Activated T-helper 2 cell treated with anti-CD3 and anti-CD28 coated beads, Interferon-gamma antibody, Interleukin-2, Interleukin-4, amounts not matched to agents 10 μg/mL and 5 μg/mL and 100 μg/mL, durations not matched to agents 14 hours and 24 hours and 36 hours (primary cell): ENCODE measurements around the gene DNAH14. TPM values are rescaled to one million over a fixed set of nuclear protein-coding genes. Genes with fewer than 3 reads are reported as not detected.
"Not testable (repeated sequence)": the region's sequence is repeated elsewhere in the genome, so short reads cannot be mapped to it uniquely, and the experiment has no call there.

Experiments used
- DNase-seq: peaks from one replicate; pipeline ENCODE4 v3.0.0; 2021; ENCODE audit warnings: low spot score
- H3K27ac Mint-ChIP-seq: one replicate; pipeline ENCODE4 v1.8.0; 2021; ENCODE audit warnings: mixed read lengths
- H3K27me3 Mint-ChIP-seq: one replicate; pipeline ENCODE4 v1.8.0; 2021; ENCODE audit warnings: low read depth, mixed read lengths
- H3K36me3 Mint-ChIP-seq: one replicate; pipeline ENCODE4 v1.8.0; 2021; ENCODE audit warnings: low read depth, mixed read lengths
- H3K4me1 Mint-ChIP-seq: one replicate; pipeline ENCODE4 v1.8.0; 2021; ENCODE audit warnings: low read depth, mixed read lengths
- H3K4me3 Mint-ChIP-seq: one replicate; pipeline ENCODE4 v1.8.0; 2021; ENCODE audit warnings: low read depth, mild to moderate bottlenecking, moderate library complexity, mixed read lengths
- H3K9me3 Mint-ChIP-seq: one replicate; pipeline ENCODE4 v1.8.0; 2021; ENCODE audit warnings: mixed read lengths
- intact Hi-C: fragments of 100-400 bp; cut with micrococcal nuclease; formaldehyde crosslinking; loops from one replicate; pipeline ENCODE4 v1.15.1; 2023
- total RNA-seq: library from RNA; stranded (reverse); gene quantifications from 2 replicates; pipeline ENCODE4 v1.2.3, GENCODE V29; 2022

DNAH14 gene
- total RNA-seq, 1 donor from 2014 or later, result 0.32 TPM

DNA sequence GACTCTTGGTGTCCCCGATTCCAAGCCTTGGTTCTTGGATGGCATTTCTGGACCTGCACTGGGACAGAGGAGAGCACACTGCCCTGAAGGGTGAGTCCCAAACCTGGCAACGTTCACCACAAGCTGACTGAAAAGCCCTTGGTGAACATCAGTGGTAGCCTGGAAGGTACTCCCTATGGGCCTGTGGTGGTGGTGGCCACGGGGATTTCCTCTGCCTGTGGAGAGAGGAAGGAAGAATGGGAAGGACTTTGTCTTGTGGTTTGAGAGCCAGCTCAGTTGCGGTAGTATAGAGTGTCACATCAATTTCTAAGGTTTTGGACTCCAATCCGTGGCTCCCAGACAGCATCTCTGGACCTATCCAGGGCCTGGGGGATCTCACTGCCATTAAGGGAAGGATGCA lies 50.7 kb downstream of the DNAH14 start:
- DNase-seq, result no peak

DNA sequence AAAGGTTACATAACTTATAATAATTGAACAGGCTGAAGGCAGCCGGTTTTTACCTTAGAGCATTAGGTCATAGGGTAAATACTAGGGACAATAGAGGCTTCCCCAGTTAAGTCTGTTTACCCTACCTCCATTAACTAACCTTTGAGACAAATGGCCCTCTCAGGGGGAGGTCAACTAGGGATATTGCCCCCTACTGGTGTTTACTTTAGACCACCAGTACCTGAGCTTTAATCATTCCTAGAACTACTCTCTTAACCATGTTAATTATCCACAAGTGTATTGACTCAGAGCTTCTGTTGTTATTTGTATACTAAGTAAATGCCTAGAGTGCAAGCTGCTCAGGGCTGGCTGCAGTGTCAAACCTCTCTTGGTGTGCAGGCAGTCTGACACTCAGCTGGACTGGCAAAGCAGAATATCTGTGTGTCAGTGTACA lies 52.5 kb downstream of the DNAH14 start:
- H3K4me3 Mint-ChIP-seq, DNase-seq, intact Hi-C loops, H3K9me3 Mint-ChIP-seq, H3K36me3 Mint-ChIP-seq, H3K27me3 Mint-ChIP-seq, H3K27ac Mint-ChIP-seq, H3K4me1 Mint-ChIP-seq: not testable (repeated sequence)

More for the DNA sequence above, 50.7 kb downstream of the DNAH14 start:
- intact Hi-C loops, result no loop called here
- no peaks in the 10 kb centered on the region for H3K27me3 Mint-ChIP-seq
- peaks cover 3% of the 10 kb centered on the region for H3K4me1 Mint-ChIP-seq
- H3K27ac Mint-ChIP-seq, result no peak overlapping the region
- H3K36me3 Mint-ChIP-seq, result no peaks in the 10 kb centered on the region
- H3K9me3 Mint-ChIP-seq, result no peaks in the 10 kb centered on the region
- no peak overlapping the region for H3K4me3 Mint-ChIP-seq

DNA sequence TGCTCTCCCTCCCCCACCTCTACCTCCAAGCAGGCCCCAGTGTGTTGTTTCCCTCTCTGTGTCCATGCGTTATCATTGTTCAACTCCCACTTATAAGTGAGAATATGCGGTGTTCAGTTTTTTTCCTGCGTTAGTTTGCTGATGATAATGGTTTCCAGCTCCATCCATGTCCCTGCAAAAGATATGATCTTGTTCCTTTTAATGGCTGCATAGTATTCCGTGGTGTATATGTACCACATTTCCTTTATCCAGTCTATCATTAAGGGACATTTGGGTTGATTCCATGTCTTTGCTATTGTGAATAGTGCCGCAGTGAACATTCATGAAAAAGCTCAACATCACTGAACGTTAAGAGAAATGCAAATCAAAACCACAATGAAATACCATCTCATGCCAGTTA lies 58.6 kb downstream of the DNAH14 start:
- Mint-ChIP-seq H3K27ac (no peak overlapping the region), H3K27me3 (no peaks in the 10 kb centered on the region), H3K4me1 (no peaks in the 10 kb centered on the region), H3K9me3 (no peaks in the 10 kb centered on the region), H3K36me3 (no peaks in the 10 kb centered on the region), H3K4me3 (no peak overlapping the region)
- DNase-seq, result no peak
- intact Hi-C loops, result no loop called here

DNA sequence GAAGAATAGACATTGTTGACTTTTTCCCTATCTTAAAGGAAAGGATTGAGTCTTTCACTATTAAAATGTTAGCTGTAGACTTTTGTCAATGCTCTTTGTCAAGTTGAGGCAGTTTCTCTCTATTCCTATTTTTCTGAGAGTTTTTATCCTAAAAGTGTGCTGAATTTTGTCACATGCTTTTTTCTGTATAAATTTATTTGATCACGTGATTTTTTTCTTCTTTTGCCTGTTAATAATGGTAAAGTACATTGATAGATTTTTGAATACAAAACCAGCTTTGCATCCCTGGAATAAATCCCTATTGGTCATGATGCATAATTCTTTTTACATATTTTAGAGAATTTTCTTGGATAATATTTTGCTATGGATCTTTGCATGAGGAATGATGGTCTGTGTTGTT lies 60.1 kb downstream of the DNAH14 start:
- no peak for DNase-seq
- Mint-ChIP-seq H3K27ac (no peak overlapping the region), H3K4me3 (no peak overlapping the region), H3K9me3 (no peaks in the 10 kb centered on the region), H3K4me1 (no peaks in the 10 kb centered on the region), H3K27me3 (no peaks in the 10 kb centered on the region), H3K36me3 (no peaks in the 10 kb centered on the region)
- intact Hi-C loops, result no loop called here

DNA sequence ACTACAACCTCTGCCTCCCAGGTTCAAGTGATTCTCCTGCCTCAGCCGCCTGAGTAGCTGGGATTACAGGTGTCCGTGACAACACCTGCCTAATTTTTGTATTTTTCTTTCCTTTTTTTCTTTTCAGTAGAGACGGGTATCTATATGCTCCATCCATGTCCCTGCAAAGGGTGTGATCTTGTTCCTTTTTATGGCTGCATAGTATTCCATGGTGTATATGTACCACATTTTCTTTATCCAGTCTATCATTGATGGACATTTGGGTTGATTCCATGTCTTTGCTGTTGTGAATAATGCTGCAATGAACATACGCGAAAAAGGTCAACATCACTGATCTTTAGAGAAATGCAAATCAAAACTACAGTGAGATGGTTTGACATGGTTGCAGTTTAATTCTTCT lies 62.1 kb downstream of the DNAH14 start:
- intact Hi-C loops, H3K36me3 Mint-ChIP-seq, H3K4me3 Mint-ChIP-seq, H3K4me1 Mint-ChIP-seq, DNase-seq, H3K9me3 Mint-ChIP-seq, H3K27me3 Mint-ChIP-seq, H3K27ac Mint-ChIP-seq: not testable (repeated sequence)

DNA sequence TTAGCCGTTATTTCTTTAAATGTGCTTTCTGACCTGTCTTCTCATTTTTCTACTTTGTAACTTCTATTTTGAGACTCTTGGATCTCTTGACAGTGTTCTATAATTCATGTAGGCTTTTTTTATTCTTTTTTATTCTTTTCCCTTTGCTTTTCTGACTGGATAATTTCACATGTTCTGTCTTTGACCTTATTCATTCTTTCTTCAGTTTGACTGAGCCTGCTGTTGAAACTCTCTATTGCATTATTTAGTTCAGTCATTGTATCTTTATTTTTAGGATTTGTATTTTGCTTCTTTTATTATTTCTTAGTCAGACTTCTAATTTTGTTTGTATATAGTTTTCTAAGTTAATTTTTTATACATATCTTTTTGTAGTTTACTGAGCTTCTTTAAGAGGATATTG lies 66.1 kb downstream of the DNAH14 start:
- Mint-ChIP-seq H3K9me3 (peaks cover 8% of the 10 kb centered on the region), H3K27me3 (no peaks in the 10 kb centered on the region), H3K4me1 (no peaks in the 10 kb centered on the region), H3K4me3 (no peak overlapping the region), H3K36me3 (no peaks in the 10 kb centered on the region), H3K27ac (no peak overlapping the region)
- intact Hi-C loops, result no loop called here
- no peak for DNase-seq

DNA sequence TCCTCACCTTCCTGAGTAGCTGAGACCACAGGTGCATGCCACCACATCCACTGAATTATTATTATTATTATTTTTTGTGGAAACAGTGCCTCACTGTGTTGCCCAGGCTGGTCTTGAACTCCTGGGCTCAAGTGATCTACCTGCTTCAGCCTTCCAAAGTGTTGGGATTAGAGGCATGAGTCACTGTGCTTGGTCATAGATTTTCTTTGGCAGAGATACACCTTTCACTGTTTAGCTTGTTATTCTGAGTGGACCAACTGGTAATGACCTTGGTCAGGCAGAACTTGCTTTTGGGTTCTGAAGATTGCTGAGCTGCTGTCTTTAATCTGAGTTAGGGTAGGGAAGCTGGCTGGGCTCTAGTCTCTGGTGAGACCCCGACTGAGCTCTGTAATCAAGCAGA lies 66.8 kb downstream of the DNAH14 start:
- DNase-seq, result no peak
- intact Hi-C loops, result no loop called here
- no peaks in the 10 kb centered on the region for H3K36me3 Mint-ChIP-seq
- H3K27ac Mint-ChIP-seq, result no peak overlapping the region
- H3K4me3 Mint-ChIP-seq, result no peak overlapping the region
- H3K27me3 Mint-ChIP-seq, result no peaks in the 10 kb centered on the region
- no peaks in the 10 kb centered on the region for H3K4me1 Mint-ChIP-seq
- H3K9me3 Mint-ChIP-seq, result peaks cover 9% of the 10 kb centered on the region

DNA sequence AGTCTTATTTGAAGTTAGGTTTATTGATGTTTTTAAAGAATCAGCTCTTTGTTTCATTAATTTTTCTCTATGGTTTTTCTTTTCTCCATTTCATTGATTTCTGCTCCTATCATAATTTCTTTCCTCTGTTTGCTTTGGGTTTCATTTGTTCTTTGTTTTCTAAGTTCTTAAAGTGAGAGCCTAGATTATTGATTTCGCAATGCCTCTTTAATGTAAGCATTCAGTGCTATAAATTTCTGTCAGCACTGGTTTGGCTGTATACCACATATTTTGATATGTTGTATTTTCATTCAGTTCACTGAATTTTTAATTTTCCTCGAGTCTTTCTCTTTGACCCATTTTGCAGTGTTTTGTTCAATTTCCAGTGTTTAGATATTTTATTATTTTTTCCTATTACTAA lies 68.7 kb downstream of the DNAH14 start:
- H3K4me3 Mint-ChIP-seq, result no peak overlapping the region
- no peak overlapping the region for H3K27ac Mint-ChIP-seq
- H3K36me3 Mint-ChIP-seq, result no peaks in the 10 kb centered on the region
- H3K9me3 Mint-ChIP-seq, result peaks cover 9% of the 10 kb centered on the region
- no peak for DNase-seq
- H3K4me1 Mint-ChIP-seq, result no peaks in the 10 kb centered on the region
- intact Hi-C loops, result no loop called here
- no peaks in the 10 kb centered on the region for H3K27me3 Mint-ChIP-seq

DNA sequence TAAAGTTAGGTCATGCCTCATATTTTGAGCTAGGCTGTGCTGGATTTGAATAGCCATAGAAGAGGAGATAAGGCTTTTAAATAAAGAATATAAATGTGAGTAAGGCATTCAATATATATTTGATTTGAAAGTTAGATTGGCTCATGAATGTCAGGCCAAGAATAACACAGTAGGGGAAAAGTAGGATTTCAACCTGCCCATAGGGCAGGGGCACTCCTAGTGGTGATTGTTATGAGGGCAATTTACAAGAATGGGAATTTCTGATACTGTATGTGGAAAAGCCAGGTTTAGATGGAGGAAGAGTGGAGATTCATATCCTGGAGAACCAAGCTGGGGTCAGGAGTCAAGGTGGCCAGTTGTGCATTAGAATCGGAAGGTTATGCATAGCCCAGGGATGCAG lies 74.9 kb downstream of the DNAH14 start:
- Mint-ChIP-seq H3K4me1 (no peaks in the 10 kb centered on the region), H3K27ac (no peak overlapping the region), H3K9me3 (peaks cover 3% of the 10 kb centered on the region), H3K27me3 (no peaks in the 10 kb centered on the region), H3K4me3 (no peak overlapping the region), H3K36me3 (no peaks in the 10 kb centered on the region)
- no peak for DNase-seq
- intact Hi-C loops, result no loop called here

DNA sequence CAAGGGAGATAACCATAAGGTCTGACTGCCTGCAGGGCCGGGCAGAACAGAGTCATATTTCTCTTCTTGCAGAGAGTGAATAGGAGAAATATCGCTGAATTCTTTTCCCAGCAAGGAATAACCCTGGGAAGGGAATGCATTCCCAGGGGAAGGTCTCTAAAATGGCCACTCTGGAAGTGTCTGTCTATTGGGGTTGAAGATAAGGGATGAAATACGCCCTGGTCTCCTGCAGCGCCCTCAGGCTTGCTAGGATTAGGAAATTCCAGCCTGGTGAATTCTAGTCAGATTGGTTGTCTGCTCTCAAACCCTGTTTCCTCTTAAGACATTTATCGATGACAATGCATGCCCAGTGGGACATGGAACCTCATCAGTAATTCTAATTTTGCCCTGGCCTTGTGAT lies 76.9 kb downstream of the DNAH14 start:
- H3K36me3 Mint-ChIP-seq, H3K4me3 Mint-ChIP-seq, H3K4me1 Mint-ChIP-seq, intact Hi-C loops, DNase-seq, H3K27me3 Mint-ChIP-seq, H3K27ac Mint-ChIP-seq, H3K9me3 Mint-ChIP-seq: not testable (repeated sequence)

DNA sequence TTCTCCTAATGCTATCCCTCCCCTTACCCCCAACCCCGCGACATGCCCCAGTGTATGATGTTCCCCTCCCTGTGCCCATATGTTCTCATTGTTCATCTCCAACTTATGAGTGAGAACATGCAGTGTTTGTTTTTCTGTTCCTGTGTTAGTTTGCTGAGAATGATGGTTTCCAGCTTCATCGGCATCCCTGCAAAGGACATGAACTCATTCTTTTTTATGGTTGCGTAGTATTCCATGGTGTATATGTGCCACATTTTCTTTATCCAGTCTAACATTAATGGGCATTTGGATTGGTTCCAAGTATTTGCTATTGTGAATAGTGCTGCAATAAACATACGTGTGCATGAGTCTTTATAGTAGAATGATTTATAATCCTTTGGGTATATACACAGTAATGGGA lies 78.6 kb downstream of the DNAH14 start:
- DNase-seq, H3K36me3 Mint-ChIP-seq, H3K9me3 Mint-ChIP-seq, H3K27ac Mint-ChIP-seq, H3K4me3 Mint-ChIP-seq, H3K27me3 Mint-ChIP-seq, H3K4me1 Mint-ChIP-seq, intact Hi-C loops: not testable (repeated sequence)

DNA sequence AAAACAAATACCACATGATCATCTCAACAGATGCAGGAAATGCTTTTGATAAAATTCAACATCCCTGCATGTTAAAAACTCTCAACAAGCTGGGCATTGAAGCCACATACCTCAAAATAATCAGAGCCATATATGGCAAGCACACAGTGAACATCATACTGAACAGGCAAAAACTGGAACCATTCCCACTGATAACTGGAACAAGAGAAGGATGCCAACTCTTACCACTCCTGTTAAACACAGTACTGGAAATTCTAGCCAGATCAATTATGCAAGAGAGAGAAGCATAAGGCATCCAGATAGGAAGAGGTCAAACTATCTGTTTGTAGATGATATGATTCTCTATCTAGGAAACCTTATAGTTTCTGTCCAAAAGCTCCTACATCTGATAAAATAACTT lies 91.6 kb downstream of the DNAH14 start:
- no peak overlapping the region for H3K4me3 Mint-ChIP-seq
- no peak overlapping the region for H3K27ac Mint-ChIP-seq
- no peaks in the 10 kb centered on the region for H3K4me1 Mint-ChIP-seq
- DNase-seq, result no peak
- intact Hi-C loops, result no loop called here
- no peaks in the 10 kb centered on the region for H3K27me3 Mint-ChIP-seq
- no peaks in the 10 kb centered on the region for H3K36me3 Mint-ChIP-seq
- H3K9me3 Mint-ChIP-seq, result peaks cover 6% of the 10 kb centered on the region

DNA sequence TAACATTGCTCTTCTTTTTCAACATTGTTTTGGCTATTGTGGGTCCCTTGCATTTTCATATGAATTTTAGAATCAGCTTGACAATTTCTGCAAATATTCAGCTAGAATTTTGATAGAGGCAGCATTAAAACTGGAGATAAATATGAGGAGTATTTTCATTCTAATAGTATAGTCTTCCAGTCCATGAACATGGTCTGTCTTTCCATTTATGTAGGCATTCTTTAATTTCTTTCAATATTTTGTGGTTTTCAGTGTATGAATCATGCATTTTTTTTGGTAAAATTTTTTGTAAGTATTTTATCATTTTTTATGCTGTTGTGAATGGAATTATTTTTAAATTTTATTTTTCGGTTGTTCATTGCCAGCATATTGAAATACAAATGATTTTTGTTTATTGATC lies 97.2 kb downstream of the DNAH14 start:
- Mint-ChIP-seq H3K4me3 (no peak overlapping the region), H3K9me3 (no peaks in the 10 kb centered on the region), H3K27me3 (no peaks in the 10 kb centered on the region), H3K36me3 (no peaks in the 10 kb centered on the region), H3K27ac (no peak overlapping the region), H3K4me1 (no peaks in the 10 kb centered on the region)
- no peak for DNase-seq
- intact Hi-C loops, result no loop called here

DNA sequence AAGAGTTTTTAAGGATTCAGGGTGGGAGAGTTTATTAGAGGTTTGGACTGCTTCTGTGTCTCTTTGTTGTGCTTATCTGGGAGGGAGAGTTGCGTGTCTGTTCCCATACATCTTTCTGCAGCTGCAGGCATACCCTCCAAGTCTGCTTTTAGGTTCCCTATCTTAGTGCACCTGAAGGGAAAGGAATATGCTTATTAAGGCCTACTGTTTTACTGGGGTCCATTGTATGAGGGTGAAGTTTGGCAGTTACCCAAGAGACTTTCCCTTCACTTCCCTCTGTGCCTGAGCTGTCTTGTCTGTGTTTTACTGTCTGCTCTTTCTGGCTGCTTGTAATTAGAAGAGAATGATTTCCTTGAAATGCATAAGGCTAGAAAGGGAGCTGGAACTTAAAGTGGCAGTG lies 107.0 kb downstream of the DNAH14 start:
- H3K27ac Mint-ChIP-seq, result not testable (repeated sequence)

More for the DNA sequence above, 107.0 kb downstream of the DNAH14 start:
- H3K4me3 Mint-ChIP-seq, H3K27me3 Mint-ChIP-seq, H3K36me3 Mint-ChIP-seq, DNase-seq, intact Hi-C loops, H3K9me3 Mint-ChIP-seq, H3K4me1 Mint-ChIP-seq: not testable (repeated sequence)
